GM12878 (cell line): ENCODE measurements around the gene POU6F2. TPM values are rescaled to one million over a fixed set of nuclear protein-coding genes. Genes with fewer than 3 reads are reported as not detected.
A peak's percentile ranks its signal among the peaks of the same experiment; 100 is the strongest.

ENCODE experiments used
- ATAC-seq: fragments of 200-7000 bp; cut with Tn5 transposase; 3 replicates; pipeline ENCODE4 v1.9.1; 2020; ENCODE audit warnings: mild to moderate bottlenecking, moderate library complexity
- BruUV-seq: library from RNA; stranded (reverse); fragments of 400-500 nt; replicated peaks from 2 replicates; lab custom pipeline; 2021; lab: Mats Ljungman, UMichigan
- CTCF ChIA-PET: fragments of 300-600 bp; sonication (Branson Sonifier 250); formaldehyde crosslinking; extraction: SDS; loops from one replicate; lab custom pipeline; 2021; ENCODE audit warnings: inconsistent platforms; lab: Yijun Ruan, JAX
- POLR2A ChIA-PET: fragments of 350-600 bp; formaldehyde crosslinking; extraction: SDS; loops from one replicate; lab custom pipeline; 2021; ENCODE audit warnings: inconsistent platforms; lab: Charles Lee
- RAD21 ChIA-PET: fragments of 300-600 bp; sonication (Branson Sonifier 250); formaldehyde crosslinking; loops from one replicate; lab custom pipeline; 2023; ENCODE audit warnings: antibody characterized with exemption; ENCODE audit not compliant: unreplicated experiment; lab: Charles Lee
- SMC1A ChIA-PET: fragments of 300-600 bp; sonication (Branson Sonifier 250); formaldehyde crosslinking; loops from one replicate; lab custom pipeline; 2023; ENCODE audit not compliant: unreplicated experiment, uncharacterized antibody; lab: Charles Lee
- DNase-seq: peaks from one replicate; pipeline ENCODE4 v3.0.0-alpha.2; 2011; ENCODE audit warnings: low read depth, low spot score
- FAIRE-seq: peaks from 3 replicates; lab custom pipeline; 2011; peaks lifted over from hg19 to GRCh38; lab: Jason Lieb, UNC
- H2AFZ ChIP-seq: 2 replicates; pipeline ENCODE4 v1.6.0; 2011; ENCODE audit warnings: low read depth, low read length, control low read depth; ENCODE audit not compliant: control insufficient read depth
- H3K27ac ChIP-seq: 2 replicates; pipeline ENCODE4 v1.5.1; 2011; ENCODE audit warnings: control low read depth; ENCODE audit not compliant: control insufficient read depth, insufficient read depth
- H3K27me3 ChIP-seq, 2 experiments: replicated peaks in 1 of 2; 2 replicates each; pipeline versions ENCODE4 v1.6.0 to v1.6.1; 2011; ENCODE audit warnings: low read length in 1 of 2; ENCODE audit not compliant: control insufficient read depth in 2 of 2, insufficient read depth in 2 of 2
- H3K36me3 ChIP-seq, 2 experiments: 2 replicates each; pipeline ENCODE4 v1.5.1; 2011; ENCODE audit warnings: low read length in 1 of 2; ENCODE audit not compliant: control insufficient read depth in 2 of 2, insufficient read depth in 2 of 2
- H3K4me1 ChIP-seq: 2 replicates; pipeline ENCODE4 v1.6.1; 2011; ENCODE audit warnings: mild to moderate bottlenecking, low read length, moderate library complexity, mixed read lengths; ENCODE audit not compliant: control insufficient read depth, insufficient read depth
- H3K4me2 ChIP-seq: 2 replicates; pipeline ENCODE4 v1.6.0; 2011; ENCODE audit warnings: control low read depth; ENCODE audit not compliant: control insufficient read depth, insufficient read depth
- H3K4me3 ChIP-seq: fragments of 200-600 bp; sonication (generic); 2 replicates; pipeline ENCODE4 v1.5.1; 2016
- H3K79me2 ChIP-seq: 2 replicates; pipeline ENCODE4 v1.6.0; 2011; ENCODE audit warnings: low read length; ENCODE audit not compliant: control insufficient read depth, insufficient read depth
- H3K9ac ChIP-seq: 2 replicates; pipeline ENCODE4 v1.8.0; 2011; ENCODE audit warnings: low read length, control low read depth, mixed read lengths; ENCODE audit not compliant: control insufficient read depth, insufficient read depth
- H3K9me3 ChIP-seq: replicated peaks from 3 replicates; pipeline ENCODE4 v1.5.1; 2011; ENCODE audit warnings: mild to moderate bottlenecking, low read length; ENCODE audit not compliant: control insufficient read depth, insufficient read depth
- H4K20me1 ChIP-seq: 2 replicates; pipeline ENCODE4 v1.6.0; 2011; ENCODE audit not compliant: control insufficient read depth, insufficient read depth
- CHD2 ChIP-seq: IDR thresholded peaks from 2 replicates; pipeline ENCODE4 v1.6.1; 2011; ENCODE audit warnings: low read depth, low read length, improper control_type of control experiment, borderline replicate concordance
- MEF2B ChIP-seq: fragments of 450-650 bp; IDR thresholded peaks from 2 replicates; pipeline ENCODE4 v1.6.1; 2018; ENCODE audit warnings: mild to moderate bottlenecking, moderate library complexity; ENCODE audit not compliant: partially characterized antibody, poor library complexity, severe bottlenecking
- NFYA ChIP-seq: IDR thresholded peaks from 2 replicates; pipeline ENCODE4 v1.6.1; 2011; ENCODE audit warnings: low read depth, mild to moderate bottlenecking, low read length, improper control_type of control experiment, borderline replicate concordance
- SIX5 ChIP-seq: IDR thresholded peaks from 2 replicates; pipeline ENCODE4 v1.6.1; 2011; ENCODE audit warnings: mild to moderate bottlenecking, low read depth, low read length, moderate library complexity; ENCODE audit not compliant: severe bottlenecking
- YBX1 ChIP-seq: fragments of 450-650 bp; IDR thresholded peaks from 2 replicates; pipeline ENCODE4 v1.6.1; 2016; ENCODE audit warnings: antibody characterized with exemption
- ZNF207 ChIP-seq: fragments of 450-650 bp; IDR thresholded peaks from 2 replicates; pipeline ENCODE4 v1.6.1; 2014; ENCODE audit warnings: antibody characterized with exemption, mild to moderate bottlenecking, borderline replicate concordance
- WGBS: methylation state at CpG from one replicate; pipeline ENCODE4 v1.1.6; 2016; ENCODE audit warnings: low lambda C conversion rate; ENCODE audit not compliant: insufficient replicate concordance, insufficient coverage; ENCODE audit errors: missing lambda C conversion rate; 5-methylcytosine and 5-hydroxymethylcytosine counted together
- in situ Hi-C: fragments of 300-500 bp; cut with MboI; formaldehyde crosslinking; loops from 9 replicates; pipeline ENCODE4 v1.14.3; 2018; ENCODE audit warnings: mixed read lengths
- intact Hi-C: fragments of 100-400 bp; cut with micrococcal nuclease; formaldehyde crosslinking; loops from one replicate; pipeline ENCODE4 v1.14.2; 2022; ENCODE audit not compliant: unreplicated experiment
- polyA plus RNA-seq, 11 experiments: library from polyadenylated mRNA; depleted of rRNA in 4 of 11; unstranded in 6 of 11; stranded (reverse) in 5 of 11; fragments of >200 nt; fragmentation: Nextera tagmentation in 4 of 11; fragmentation: Illumina TruSeq in 1 of 11; extraction: Ambion mirVana in 4 of 11; extraction: Trizol in 1 of 11; gene quantifications; 1 replicate in 1 of 11; 2 replicates in 10 of 11; pipeline versions ENCODE4 v1.2.1 to v1.2.3, GENCODE V29; 2011 to 2016; ENCODE audit warnings: inconsistent platforms in 2 of 11, missing spikeins in 2 of 11, low read depth in 1 of 11
- total RNA-seq, 4 experiments: library from RNA; depleted of rRNA in 3 of 4; stranded (reverse); fragments of >200 nt in 3 of 4; fragmentation: Illumina TruSeq in 1 of 4; extraction: Trizol in 1 of 4; gene quantifications; 2 replicates each; pipeline versions ENCODE4 v1.2.1 to v1.2.3, GENCODE V29; 2013 to 2021

Gene POU6F2
- total and polyA plus RNA-seq, 10 of the 15 experiments (the other 5 are each of a cell fraction or from before 2014, with no cell fraction given): 0.10 TPM; not detected in 9

DNA sequence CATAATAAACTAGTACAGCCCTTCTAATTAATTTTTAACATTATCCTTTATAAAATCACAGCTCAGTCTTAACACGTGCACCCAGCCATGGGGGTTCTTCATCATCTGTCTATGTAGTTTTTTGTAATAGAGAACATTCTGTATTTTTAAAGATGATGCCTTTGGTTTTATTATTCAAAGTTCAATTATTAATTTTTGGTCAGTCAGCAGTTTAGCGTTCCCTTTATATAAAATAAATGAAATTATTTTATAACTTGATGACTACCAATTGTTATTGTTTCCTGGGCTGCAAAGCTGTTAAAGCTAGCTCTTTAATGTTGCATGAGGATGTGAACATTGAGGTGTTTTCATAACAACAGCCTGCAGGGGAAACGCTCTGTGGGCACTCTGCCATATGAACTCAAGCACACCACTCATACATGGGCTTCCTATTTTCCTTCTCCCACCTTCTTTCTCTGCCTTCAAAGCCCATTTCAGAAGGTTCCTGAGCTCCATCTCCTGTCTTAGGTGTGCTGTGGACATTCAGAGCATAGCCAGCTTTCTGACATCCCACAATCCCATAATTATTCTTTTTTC lies 416.5 kb downstream of the POU6F2 start:
- no peak overlapping the region for H2AFZ ChIP-seq
- 34% methylated on average over 3 of the region's 3 CpGs for WGBS
- no TSS peak for BruUV-seq
- H3K4me1 ChIP-seq: no peaks in the 10 kb centered on the region
- peak; percentile 32; the same call in 1 of the 3 replicates for ATAC-seq
- FAIRE-seq: no peak
- H3K9me3 ChIP-seq: no peaks in the 10 kb centered on the region
- TF ChIP-seq CHD2: no peak
- TF ChIP-seq, all 136 proteins: peak for 0
- ChIA-PET RAD21 (interaction anchor here (1.6 kb wide), 1 partner anchor 33 kb away, joined by 3 read pairs; no protein-coding TSS in a partner anchor), SMC1A (interaction anchor here (0.7 to 1.7 kb wide), 6 partner anchors 8 to 41 kb away, joined by 3 to 8 read pairs (median 4); no protein-coding TSS in a partner anchor), CTCF (interaction anchor here (1.0 to 1.3 kb wide), 3 partner anchors 8 to 461 kb away, joined by 3 to 4 read pairs (median 3); no protein-coding TSS in a partner anchor), POLR2A (no interaction called here)
- intact Hi-C loops (no loop called here), in situ Hi-C loops (no loop called here)
- Histone ChIP-seq H3K36me3 (no peaks in the 10 kb centered on the region), H3K4me2 (no peak overlapping the region), H3K27ac (no peak overlapping the region), H3K79me2 (no peaks in the 10 kb centered on the region), H4K20me1 (no peaks in the 10 kb centered on the region), H3K4me3 (no peak overlapping the region), H3K9ac (no peak overlapping the region), H3K27me3 (no peaks in the 10 kb centered on the region; a peak in 2 of 4 replicates)
- no peak for DNase-seq

DNA sequence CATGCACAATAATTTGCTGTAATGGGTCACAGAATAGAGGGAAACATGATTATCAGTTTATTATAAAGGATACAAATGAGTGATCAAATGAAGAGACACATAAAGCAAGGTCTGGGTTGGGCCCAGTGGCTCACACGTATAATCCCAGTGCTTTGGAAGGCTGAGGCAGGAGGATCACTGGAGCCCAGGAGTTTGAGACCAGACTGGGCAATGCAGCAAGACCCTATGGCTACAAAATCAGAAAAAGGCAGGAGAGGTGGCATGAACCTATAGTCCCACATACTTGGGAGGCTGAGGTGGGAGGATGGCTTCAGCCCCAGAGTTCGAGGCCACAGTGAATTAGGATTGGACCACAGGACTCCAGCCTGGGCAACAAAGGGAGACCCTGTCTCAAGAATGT lies 421.7 kb downstream of the POU6F2 start:
- H2AFZ ChIP-seq: no peak overlapping the region
- 0% methylated on average over 2 of the region's 2 CpGs for WGBS
- no peaks in the 10 kb centered on the region for H4K20me1 ChIP-seq
- in situ Hi-C loops: no loop called here
- H3K27ac ChIP-seq: no peak overlapping the region
- intact Hi-C loops: no loop called here
- ChIA-PET POLR2A (no interaction called here), SMC1A (no interaction called here), CTCF (no interaction called here), RAD21 (no interaction called here)
- no peaks in the 10 kb centered on the region for H3K79me2 ChIP-seq
- H3K36me3 ChIP-seq: no peaks in the 10 kb centered on the region
- no peak overlapping the region for H3K4me2 ChIP-seq
- no TSS peak for BruUV-seq
- ATAC-seq: no peak
- no peak for DNase-seq
- H3K9ac ChIP-seq: no peak overlapping the region
- H3K4me1 ChIP-seq: no peaks in the 10 kb centered on the region
- TF ChIP-seq ZNF207: no peak
- TF ChIP-seq MEF2B: no peak
- TF ChIP-seq NFYA: no peak
- TF ChIP-seq YBX1: no peak
- no peak for TF ChIP-seq SIX5
- no peaks in the 10 kb centered on the region for H3K9me3 ChIP-seq
- no peak overlapping the region for H3K4me3 ChIP-seq
- no peak for FAIRE-seq
- H3K27me3 ChIP-seq: no peaks in the 10 kb centered on the region; a peak in 1 of 4 replicates
